Activated CD4-positive, alpha-beta memory T cell treated with anti-CD3 and anti-CD28 coated beads, Interleukin-2, amount 10 ng/mL, durations not matched to agents 7 days and 5 days (primary cell): ENCODE measurements around the gene SULT1C4. TPM values are rescaled to one million over a fixed set of nuclear protein-coding genes. Genes with fewer than 3 reads are reported as not detected.
"Not testable (repeated sequence)": the region's sequence is repeated elsewhere in the genome, so short reads cannot be mapped to it uniquely, and the experiment has no call there.

Experiments
- CTCF ChIA-PET: fragments of 350-600 bp; sonication (Branson Sonifier 250); formaldehyde crosslinking; loops from one replicate; lab custom pipeline; 2021; ENCODE audit warnings: antibody characterized with exemption, inconsistent platforms; lab: Charles Lee
- POLR2A ChIA-PET: fragments of 350-600 bp; sonication (Branson Sonifier 250); formaldehyde crosslinking; loops from one replicate; lab custom pipeline; 2021; ENCODE audit warnings: antibody characterized with exemption; lab: Charles Lee
- DNase-seq: peaks from one replicate; pipeline ENCODE4 v3.0.0-alpha.2; 2020
- H3K27ac Mint-ChIP-seq: one replicate; pipeline ENCODE4 v1.8.0; 2021; ENCODE audit warnings: mild to moderate bottlenecking, mixed read lengths
- H3K27me3 Mint-ChIP-seq: one replicate; pipeline ENCODE4 v1.8.0; 2021; ENCODE audit warnings: mixed read lengths
- H3K36me3 Mint-ChIP-seq: one replicate; pipeline ENCODE4 v1.8.0; 2021; ENCODE audit warnings: low read depth, mixed read lengths
- H3K4me1 Mint-ChIP-seq: one replicate; pipeline ENCODE4 v1.8.0; 2021; ENCODE audit warnings: mixed read lengths
- H3K4me3 Mint-ChIP-seq: one replicate; pipeline ENCODE4 v1.8.0; 2021; ENCODE audit warnings: mild to moderate bottlenecking, mixed read lengths
- H3K9me3 Mint-ChIP-seq: one replicate; pipeline ENCODE4 v1.8.0; 2021; ENCODE audit warnings: mixed read lengths
- total RNA-seq, 2 experiments: library from RNA; stranded (reverse); gene quantifications; one replicate each; pipeline ENCODE4 v1.2.3, GENCODE V29; 2021

Gene SULT1C4
- total RNA-seq, 2 experiments from 2014 or later: not detected

DNA sequence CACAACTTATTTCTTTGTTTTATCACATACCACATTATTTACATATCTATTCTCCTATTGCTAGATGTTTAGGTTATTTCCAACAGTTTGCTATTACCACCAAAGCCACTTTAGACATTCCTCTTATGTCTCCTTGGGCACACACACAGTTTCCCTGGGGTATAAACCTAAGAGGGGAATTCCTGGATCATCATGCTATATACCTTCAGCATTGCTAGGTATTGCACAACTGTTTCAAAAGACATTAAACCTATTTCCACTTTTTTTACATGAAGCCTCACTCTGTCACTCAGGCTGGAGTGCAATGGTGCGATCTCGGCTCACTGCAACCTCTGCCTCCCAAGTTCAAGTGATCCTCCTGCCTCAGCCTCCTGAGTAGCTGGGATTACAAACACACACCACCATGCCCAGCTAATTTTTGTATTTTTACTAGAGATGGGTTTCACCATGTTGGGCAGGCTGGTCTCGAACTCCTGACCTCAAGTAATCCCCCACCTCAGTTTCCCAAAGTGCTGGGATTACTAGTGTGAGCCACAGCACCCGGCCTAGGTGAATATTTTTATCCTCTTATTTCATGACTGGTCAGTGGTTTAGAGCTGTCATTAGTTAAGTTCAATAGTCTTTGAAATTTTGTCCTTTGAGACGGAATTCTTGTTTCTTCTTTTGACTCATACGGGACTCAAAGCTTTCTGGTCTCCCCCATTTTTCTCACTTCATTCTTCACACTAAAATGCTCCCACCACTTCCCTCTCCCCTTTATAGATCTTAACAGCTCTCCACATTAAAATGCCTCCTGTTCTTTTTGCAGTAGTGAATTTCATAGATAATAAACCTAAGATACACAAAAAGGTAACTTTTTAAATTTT lies 30.3 kb downstream of the SULT1C4 start:
- ChIA-PET POLR2A (no interaction called here), CTCF (no interaction called here)
- H3K4me1 Mint-ChIP-seq: no peaks in the 10 kb centered on the region
- H3K27ac Mint-ChIP-seq: no peak overlapping the region
- peaks cover 12% of the 10 kb centered on the region for H3K27me3 Mint-ChIP-seq
- no peak for DNase-seq
- H3K36me3 Mint-ChIP-seq: no peaks in the 10 kb centered on the region
- no peak overlapping the region for H3K4me3 Mint-ChIP-seq
- peaks cover 9% of the 10 kb centered on the region for H3K9me3 Mint-ChIP-seq

GRCh38 chr2:108409768-108410167 lies 32.0 kb downstream of the SULT1C4 start:
- Mint-ChIP-seq H3K4me1 (no peaks in the 10 kb centered on the region), H3K36me3 (no peaks in the 10 kb centered on the region), H3K27me3 (peaks cover 12% of the 10 kb centered on the region), H3K4me3 (no peak overlapping the region), H3K27ac (no peak overlapping the region), H3K9me3 (peaks cover 9% of the 10 kb centered on the region)
- ChIA-PET CTCF (no interaction called here), POLR2A (no interaction called here)
- no peak for DNase-seq

DNA sequence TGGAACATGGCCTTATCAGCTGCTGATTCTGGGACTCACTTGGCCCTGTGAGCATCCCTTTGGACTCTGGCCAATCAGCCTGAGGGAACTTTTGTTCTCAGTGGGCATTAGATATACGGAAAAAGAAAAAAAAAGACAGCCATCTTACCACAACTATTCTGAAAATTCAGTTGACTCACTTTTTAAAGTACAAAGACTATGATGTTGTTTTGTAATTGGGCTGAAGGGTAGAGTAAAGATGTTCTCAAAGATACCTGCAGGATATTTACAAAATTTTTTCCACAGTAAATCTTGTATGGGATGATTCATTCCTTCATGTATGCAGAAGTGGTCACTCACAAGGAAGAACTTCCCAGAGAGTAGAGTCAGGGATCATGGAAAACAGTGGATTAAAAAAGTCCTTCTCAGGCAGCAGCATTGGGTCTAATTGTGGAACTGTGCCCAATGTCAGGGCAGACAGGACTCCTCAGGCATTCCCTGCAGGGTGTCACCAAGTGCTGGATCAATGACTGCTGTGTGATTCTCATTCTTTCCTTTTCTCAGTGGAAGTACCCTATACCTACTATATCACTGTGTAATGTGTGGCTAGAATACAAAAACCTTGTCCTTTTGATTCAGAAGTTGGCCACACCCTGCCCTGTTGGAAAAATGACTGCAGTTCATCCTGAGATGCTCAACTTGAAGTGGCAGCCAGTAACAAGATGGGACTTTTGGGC lies 35.4 kb downstream of the SULT1C4 start:
- CTCF ChIA-PET: no interaction called here

DNA sequence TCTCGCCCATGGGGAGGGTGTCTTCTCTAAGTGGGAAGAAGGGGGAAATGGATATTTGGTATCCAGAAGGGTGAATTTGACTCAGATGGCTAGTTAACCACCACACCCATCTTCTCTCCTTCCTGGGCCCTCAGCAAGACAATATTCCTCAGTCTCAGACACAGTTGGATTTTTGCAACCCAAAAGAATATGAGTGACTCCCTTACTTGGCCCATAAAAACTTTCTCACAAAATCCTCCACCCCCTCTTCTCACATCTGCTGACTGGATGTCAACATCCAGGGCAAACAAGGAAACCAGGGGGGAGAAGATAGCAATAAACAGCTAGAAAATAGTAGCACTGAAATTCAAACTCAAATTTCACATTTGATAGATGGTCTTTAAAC lies 35.9 kb downstream of the SULT1C4 start:
- H3K27ac Mint-ChIP-seq: no peak overlapping the region
- no peaks in the 10 kb centered on the region for H3K4me1 Mint-ChIP-seq
- peaks cover 6% of the 10 kb centered on the region for H3K27me3 Mint-ChIP-seq
- H3K36me3 Mint-ChIP-seq: no peaks in the 10 kb centered on the region
- H3K9me3 Mint-ChIP-seq: no peaks in the 10 kb centered on the region
- no peak for DNase-seq
- POLR2A ChIA-PET: no interaction called here
- H3K4me3 Mint-ChIP-seq: no peak overlapping the region
- CTCF ChIA-PET: no interaction called here

More for the DNA sequence above, 35.4 kb downstream of the SULT1C4 start:
- no peak overlapping the region for H3K4me3 Mint-ChIP-seq
- H3K27ac Mint-ChIP-seq: no peak overlapping the region
- no peaks in the 10 kb centered on the region for H3K36me3 Mint-ChIP-seq
- peaks cover 9% of the 10 kb centered on the region for H3K27me3 Mint-ChIP-seq
- H3K4me1 Mint-ChIP-seq: no peaks in the 10 kb centered on the region
- POLR2A ChIA-PET: no interaction called here
- no peaks in the 10 kb centered on the region for H3K9me3 Mint-ChIP-seq
- DNase-seq: no peak

GRCh38 chr2:108414256-108414876 lies 36.6 kb downstream of the SULT1C4 start:
- Mint-ChIP-seq H3K9me3 (no peaks in the 10 kb centered on the region), H3K4me3 (no peak overlapping the region), H3K4me1 (no peaks in the 10 kb centered on the region), H3K27ac (no peak overlapping the region), H3K36me3 (no peaks in the 10 kb centered on the region), H3K27me3 (peaks cover under 1% of the 10 kb centered on the region)
- DNase-seq: no peak
- CTCF ChIA-PET: no interaction called here
- POLR2A ChIA-PET: no interaction called here

- Mint-ChIP-seq H3K27me3 (no peaks in the 10 kb centered on the region), H3K9me3 (no peaks in the 10 kb centered on the region), H3K27ac (no peak overlapping the region), H3K4me3 (no peak overlapping the region), H3K4me1 (no peaks in the 10 kb centered on the region), H3K36me3 (no peaks in the 10 kb centered on the region)
- POLR2A ChIA-PET: no interaction called here
- CTCF ChIA-PET: no interaction called here
- no peak for DNase-seq
Observed at GRCh38 chr2:108414945-108415344, 37.2 kb downstream of the SULT1C4 start.

DNA sequence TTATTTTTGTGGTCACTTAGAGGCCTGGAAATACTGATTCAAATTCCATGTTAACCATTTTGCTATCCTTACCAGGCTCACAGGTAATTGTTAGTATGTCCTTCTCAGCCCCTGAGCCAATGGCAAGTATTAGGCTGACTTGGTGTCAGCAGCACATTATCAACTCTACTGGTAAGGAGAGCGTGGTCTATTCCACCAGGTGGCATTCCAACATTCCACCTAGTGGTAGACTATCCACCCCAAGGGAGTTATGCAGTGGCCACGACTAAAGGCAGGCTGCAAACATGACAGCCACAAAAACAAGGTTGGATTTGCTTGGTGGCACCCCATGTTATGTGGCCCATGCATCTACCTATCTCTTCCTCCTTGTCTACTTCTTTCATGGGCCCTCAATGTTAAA lies 39.5 kb downstream of the SULT1C4 start:
- Mint-ChIP-seq H3K9me3 (no peaks in the 10 kb centered on the region), H3K4me1 (no peaks in the 10 kb centered on the region), H3K4me3 (no peak overlapping the region), H3K27ac (no peak overlapping the region), H3K27me3 (no peaks in the 10 kb centered on the region), H3K36me3 (no peaks in the 10 kb centered on the region)
- ChIA-PET POLR2A (no interaction called here), CTCF (no interaction called here)
- DNase-seq: no peak

GRCh38 chr2:108418416-108418815 lies 40.7 kb downstream of the SULT1C4 start:
- CTCF ChIA-PET: no interaction called here
- POLR2A ChIA-PET: no interaction called here
- H3K9me3 Mint-ChIP-seq: no peaks in the 10 kb centered on the region
- no peaks in the 10 kb centered on the region for H3K4me1 Mint-ChIP-seq
- H3K36me3 Mint-ChIP-seq: no peaks in the 10 kb centered on the region
- no peak for DNase-seq
- no peak overlapping the region for H3K4me3 Mint-ChIP-seq
- H3K27ac Mint-ChIP-seq: no peak overlapping the region
- H3K27me3 Mint-ChIP-seq: peaks cover 4% of the 10 kb centered on the region

- POLR2A ChIA-PET: no interaction called here
Observed at GRCh38 chr2:108423067-108423466, 45.3 kb downstream of the SULT1C4 start.

GRCh38 chr2:108423502-108424251 lies 45.9 kb downstream of the SULT1C4 start:
- CTCF ChIA-PET: no interaction called here
- H3K36me3 Mint-ChIP-seq: no peaks in the 10 kb centered on the region

More at GRCh38 chr2:108423067-108423466, 45.3 kb downstream of the SULT1C4 start:
- H3K4me1 Mint-ChIP-seq: no peaks in the 10 kb centered on the region
- H3K9me3 Mint-ChIP-seq: no peaks in the 10 kb centered on the region
- CTCF ChIA-PET: no interaction called here
- no peak for DNase-seq
- no peaks in the 10 kb centered on the region for H3K36me3 Mint-ChIP-seq
- peaks cover 9% of the 10 kb centered on the region for H3K27me3 Mint-ChIP-seq
- H3K4me3 Mint-ChIP-seq: no peak overlapping the region
- no peak overlapping the region for H3K27ac Mint-ChIP-seq

GRCh38 chr2:108428286-108429009 lies 50.7 kb downstream of the SULT1C4 start:
- Mint-ChIP-seq H3K27ac (no peak overlapping the region), H3K36me3 (no peaks in the 10 kb centered on the region), H3K4me1 (no peaks in the 10 kb centered on the region), H3K4me3 (no peak overlapping the region), H3K27me3 (peaks cover 19% of the 10 kb centered on the region), H3K9me3 (no peaks in the 10 kb centered on the region)
- no peak for DNase-seq
- CTCF ChIA-PET: no interaction called here
- POLR2A ChIA-PET: no interaction called here

More at GRCh38 chr2:108423502-108424251, 45.9 kb downstream of the SULT1C4 start:
- H3K27me3 Mint-ChIP-seq: peaks cover 9% of the 10 kb centered on the region
- DNase-seq: no peak
- H3K4me3 Mint-ChIP-seq: no peak overlapping the region
- no peaks in the 10 kb centered on the region for H3K9me3 Mint-ChIP-seq
- POLR2A ChIA-PET: no interaction called here
- H3K4me1 Mint-ChIP-seq: no peaks in the 10 kb centered on the region
- no peak overlapping the region for H3K27ac Mint-ChIP-seq

- H3K9me3 Mint-ChIP-seq, DNase-seq, CTCF ChIA-PET, H3K36me3 Mint-ChIP-seq, H3K4me1 Mint-ChIP-seq, H3K4me3 Mint-ChIP-seq, H3K27ac Mint-ChIP-seq, POLR2A ChIA-PET: not testable (repeated sequence)
- peaks cover 16% of the 10 kb centered on the region for H3K27me3 Mint-ChIP-seq
Observed at GRCh38 chr2:108435578-108435977, 57.8 kb downstream of the SULT1C4 start.
